Activated CD4-positive, CD25-positive, alpha-beta regulatory T cell treated with anti-CD3 and anti-CD28 coated beads, Interleukin-2, amount 50 U/mL, for 72 hours (primary cell): ENCODE results near the gene CUZD1.

Experiments
- DNase-seq: peaks from one replicate; pipeline ENCODE4 v3.0.0; 2021

CUZD1 gene

GRCh38 chr10:122853665-122854313 lies 8.1 kb upstream of the CUZD1 start:
- DNase-seq: no peak

DNA sequence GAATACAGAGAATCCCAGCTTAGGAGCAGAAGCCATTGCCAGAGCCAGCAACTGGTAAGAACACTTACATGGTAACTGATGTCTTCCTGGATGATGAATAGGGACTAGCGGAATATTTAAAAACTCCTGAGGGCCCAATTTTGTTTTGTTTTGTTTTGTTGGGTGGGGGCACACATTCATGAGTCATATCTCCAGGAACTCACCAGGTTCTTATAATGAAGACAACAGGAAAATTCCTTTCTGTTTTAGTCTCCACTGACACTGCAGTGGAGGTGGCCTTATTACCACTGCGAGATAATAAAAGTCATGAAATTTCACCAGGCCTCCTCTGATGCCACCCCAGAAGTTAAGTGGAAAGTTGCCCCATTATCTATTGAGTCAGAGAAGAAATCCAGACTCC lies 6.6 kb upstream of the CUZD1 start:
- no peak for DNase-seq

DNA sequence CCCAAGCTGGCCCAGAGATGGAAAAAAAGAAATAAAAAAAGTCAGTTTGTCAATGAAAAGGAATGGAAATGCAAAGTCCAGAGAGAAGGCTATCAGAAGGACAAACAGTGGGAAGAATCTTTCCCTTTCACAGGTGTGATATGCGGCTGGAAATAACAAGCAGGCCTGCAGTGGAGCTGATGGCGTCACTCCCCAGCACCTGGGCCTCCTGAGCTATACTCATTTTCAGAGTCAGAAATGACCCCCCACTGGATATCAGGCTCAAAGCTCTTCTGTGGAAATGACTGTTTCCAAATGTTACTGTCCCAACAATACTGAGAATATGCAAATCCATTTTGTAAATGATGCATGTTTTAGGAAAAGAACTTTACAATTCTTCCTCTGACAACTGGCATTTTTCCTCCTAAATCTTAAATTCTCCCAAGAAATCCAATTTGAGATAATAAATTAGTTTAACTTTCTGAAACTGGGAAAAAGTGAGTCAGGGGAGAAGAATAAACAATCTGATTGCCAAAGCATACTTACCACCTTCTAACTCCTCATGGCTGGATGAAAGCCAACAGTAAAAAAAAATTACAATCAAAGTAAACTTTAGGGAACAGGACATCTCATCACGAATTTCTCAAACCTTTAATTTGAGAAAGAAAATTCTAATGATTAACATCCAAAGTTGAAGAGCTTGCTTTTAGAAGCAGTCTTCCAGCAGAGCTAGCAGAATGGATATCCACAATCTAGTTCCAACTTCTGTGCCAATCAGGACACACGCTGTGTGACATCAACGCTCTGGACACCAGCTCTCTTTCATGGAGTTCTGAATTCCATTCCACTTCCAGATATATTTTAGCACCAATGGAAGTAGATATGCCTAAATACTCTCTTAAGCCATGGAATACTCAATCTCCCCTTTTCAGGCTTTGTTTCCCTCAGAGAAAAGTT lies 5.3 kb upstream of the CUZD1 start:
- no peak for DNase-seq

GRCh38 chr10:122849900-122850605 lies 4.4 kb upstream of the CUZD1 start:
- DNase-seq: no peak

- DNase-seq: no peak
Measured at GRCh38 chr10:122849090-122849489, 3.4 kb upstream of the CUZD1 start.

- DNase-seq: no peak
Measured at GRCh38 chr10:122847782-122848604, 2.3 kb upstream of the CUZD1 start.

DNA sequence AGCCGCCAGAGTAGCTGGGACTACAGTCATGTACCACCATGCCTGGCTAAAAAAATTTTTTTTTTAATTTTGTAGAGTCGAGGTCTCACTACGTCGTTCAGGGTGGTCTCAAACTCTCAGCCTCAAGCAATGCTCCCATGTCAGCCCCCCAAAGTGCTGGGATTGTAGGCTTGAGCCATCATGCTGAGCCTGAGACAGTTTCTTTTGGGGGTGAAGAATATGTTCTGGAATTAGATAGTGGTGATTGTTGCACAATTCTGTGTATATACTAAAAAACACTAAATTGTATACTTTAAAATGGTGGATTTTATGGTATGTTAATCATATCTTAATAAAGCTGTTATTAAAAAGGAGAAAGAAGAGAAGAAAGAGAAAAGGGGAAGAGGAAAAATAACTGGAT lies 1.5 kb downstream of the CUZD1 start:
- DNase-seq: no peak

DNA sequence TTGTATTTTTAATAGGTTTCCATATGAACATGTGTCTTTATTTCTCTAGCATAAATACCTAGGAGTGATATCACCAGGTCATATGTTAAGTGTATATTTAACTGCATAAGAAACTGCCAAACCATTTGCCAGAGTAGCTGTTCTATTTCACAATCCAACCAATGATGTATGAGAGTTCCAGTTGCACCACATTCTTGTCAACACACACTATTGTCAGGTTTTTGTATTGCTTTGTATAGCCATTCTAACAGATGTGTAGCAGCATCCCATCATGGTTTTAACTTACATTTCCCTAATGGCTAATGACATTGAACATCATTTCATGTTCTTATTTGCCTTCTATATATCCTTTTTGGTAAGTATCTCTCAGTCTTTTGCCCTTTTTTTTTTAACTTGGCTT lies 4.1 kb downstream of the CUZD1 start:
- no peak for DNase-seq

DNA sequence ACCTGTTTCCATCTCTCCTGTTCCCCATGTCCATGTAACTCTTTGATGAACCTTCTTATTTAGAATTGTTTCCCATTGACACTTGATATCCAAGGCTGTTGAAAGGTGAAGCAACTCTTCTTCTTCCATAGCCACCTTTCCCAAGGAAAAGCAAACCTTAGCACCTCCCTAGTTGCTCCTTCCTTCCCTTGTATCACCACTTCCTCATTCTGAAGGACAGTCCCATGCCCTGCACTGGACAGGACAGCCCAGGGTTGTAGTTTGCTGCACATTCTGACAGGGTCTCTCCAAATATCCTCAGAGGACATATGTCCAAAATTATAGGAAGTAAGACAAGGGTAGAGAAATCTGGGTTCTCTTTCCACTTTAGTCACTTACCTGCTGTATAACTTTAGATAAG lies 6.2 kb downstream of the CUZD1 start:
- DNase-seq: no peak

GRCh38 chr10:122838880-122839279 lies 6.8 kb downstream of the CUZD1 start:
- no peak for DNase-seq

DNA sequence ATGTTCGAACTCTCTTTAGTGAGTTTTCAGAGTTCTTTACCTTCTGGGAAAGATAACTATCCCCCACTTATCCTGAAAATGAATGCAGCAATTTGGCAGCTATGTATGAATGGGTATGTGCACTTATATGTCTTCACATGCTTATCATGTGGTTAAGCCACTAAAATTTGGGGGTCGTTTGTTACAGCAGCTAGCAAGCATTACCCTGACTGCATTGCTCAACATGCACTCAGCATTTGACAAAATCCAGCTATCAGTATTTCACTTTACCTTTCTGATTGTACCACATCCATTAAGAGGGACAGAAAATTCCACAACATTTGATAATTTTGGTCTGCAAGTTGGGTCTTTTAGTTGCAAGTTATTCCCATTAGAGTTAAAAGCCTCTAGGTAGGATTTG lies 9.7 kb downstream of the CUZD1 start:
- DNase-seq: no peak

- no peak for DNase-seq
Measured at GRCh38 chr10:122830965-122831353, 14.7 kb downstream of the CUZD1 start.

DNA sequence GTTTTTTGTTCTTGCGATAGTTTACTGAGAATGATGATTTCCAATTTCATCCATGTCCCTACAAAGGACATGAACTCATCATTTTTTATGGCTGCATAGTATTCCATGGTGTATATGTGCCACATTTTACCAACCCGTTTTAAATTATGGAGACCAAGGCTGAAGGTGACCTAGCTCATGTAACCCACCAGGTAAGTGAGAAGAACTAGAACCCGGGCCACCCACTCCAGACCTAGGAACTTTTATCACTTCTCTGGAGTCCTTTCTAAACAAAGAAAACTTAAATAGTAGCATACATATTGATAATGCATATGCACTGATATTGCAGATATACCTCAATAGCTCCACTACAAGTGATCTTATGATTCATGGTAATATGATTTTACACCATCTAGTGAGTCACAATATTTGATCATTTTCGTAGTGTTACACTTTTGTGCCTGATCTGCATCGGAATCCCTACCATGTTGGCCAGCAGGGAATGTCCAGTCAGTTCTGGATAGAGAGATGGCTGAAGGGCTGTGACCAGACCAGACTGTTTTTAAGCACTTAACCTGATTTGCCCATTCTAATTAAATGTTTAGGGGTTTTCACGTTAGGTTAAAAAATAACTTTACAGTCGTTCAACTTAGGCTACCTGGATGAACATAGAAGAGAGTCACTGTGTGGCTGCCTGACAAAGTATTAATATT lies 15.2 kb downstream of the CUZD1 start:
- DNase-seq: no peak

DNA sequence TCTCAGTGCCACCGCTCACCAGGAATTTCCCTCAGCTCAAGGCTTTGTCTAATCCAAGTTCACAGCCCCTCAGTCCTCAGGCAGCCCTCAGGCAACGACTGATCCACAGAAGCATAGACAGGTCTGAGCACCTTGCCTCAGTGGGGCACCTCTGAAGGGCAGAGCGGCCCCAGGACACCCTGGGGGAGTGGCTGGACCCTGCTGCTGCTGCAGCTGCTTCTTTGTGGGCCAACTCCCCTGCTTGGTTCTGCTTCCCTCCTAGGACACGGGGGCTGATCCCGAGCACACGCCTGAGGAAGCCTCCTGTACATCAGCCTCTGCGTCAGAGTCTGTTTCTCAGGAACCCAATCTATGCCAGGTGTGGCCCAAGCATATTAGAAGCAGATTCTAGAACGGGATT lies 16.2 kb downstream of the CUZD1 start:
- DNase-seq: no peak

DNA sequence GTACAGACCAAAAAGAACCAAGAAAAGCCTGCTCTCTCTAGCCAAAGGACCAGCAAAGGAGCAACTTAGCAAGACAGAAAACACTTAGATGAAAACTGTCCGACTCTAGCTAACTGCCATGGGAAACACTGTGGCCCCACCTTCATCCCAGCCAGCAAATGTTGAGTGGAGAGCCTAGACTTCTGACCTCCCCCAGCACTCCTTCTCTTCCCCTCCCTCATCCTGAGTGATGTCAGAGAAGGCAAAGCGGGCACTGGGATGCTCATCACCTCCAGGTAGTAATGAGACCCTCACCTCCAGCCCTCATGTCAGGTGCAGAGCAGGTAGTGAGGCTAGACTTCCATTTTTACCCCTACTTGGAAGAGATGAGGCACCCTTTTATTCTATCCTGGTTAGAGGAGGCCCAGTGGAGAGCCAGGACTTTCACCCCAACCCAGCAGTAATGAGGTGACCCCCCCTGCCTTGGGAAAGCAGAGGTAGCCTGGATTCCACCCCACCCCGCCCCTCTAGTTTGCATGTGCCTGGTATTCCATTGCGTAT lies 16.9 kb downstream of the CUZD1 start:
- DNase-seq: no peak

DNA sequence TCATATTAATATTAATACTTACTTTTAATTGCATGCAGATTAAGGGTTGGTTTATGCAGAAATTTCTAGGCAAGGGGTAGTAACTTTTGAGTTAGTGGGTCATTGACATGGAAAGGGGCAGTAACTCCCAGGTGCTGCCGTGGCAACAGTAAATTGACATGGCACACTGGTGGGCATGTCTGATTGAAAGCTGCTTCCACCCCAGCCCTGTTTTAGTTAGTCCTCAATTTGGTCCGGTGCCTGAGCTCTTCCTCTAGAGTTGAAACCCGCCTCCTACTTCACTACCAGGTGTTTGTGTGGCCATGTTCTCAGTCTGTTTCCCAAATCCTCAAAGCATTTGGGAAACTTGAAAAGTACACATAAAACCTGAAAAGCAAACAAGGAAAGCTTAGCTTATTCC lies 18.4 kb downstream of the CUZD1 start:
- DNase-seq: no peak

- no peak for DNase-seq
Measured at GRCh38 chr10:122822973-122823690, 22.5 kb downstream of the CUZD1 start.

DNA sequence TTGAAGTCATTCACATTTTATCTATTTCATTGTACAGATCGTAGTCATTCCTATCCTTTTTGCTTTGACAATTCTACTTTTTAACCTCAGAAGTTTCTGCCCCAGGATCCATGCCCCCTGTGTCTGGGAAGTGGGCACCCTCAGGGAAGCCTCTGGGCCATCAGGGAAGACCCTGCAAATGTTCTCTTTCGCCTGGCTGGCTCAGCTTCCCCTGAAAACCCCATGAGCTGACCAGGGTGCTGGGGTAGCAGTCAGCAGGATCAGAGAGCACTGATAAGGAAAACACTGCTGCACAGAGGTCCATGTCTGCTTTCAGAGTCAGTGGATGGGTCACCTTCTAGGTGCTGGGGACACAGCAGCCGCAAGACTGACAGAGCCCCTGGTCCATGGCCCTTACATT lies 23.8 kb downstream of the CUZD1 start:
- DNase-seq: no peak

- DNase-seq: no peak
Measured at GRCh38 chr10:122815458-122815857, 30.2 kb downstream of the CUZD1 start.

DNA sequence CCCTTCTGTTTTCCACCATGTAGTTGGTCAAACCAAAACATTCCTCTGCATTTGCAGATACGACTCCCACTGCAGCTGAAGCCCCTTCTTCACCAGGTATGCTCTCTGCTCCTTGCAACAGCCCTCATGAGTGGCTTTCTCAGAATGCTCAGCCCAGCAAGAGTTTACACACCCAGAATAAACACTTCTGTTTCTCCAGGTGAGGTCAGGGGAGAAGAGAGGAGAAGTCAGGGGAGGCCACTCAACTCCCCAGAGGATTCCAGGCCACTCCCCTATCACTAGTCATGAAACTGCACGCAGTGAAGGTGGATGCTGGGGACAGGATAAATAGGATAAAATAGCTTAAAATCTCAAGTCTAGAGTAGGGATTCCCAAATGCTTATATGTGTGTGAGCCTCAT lies 31.2 kb downstream of the CUZD1 start:
- DNase-seq: no peak

- DNase-seq: no peak
Measured at GRCh38 chr10:122812751-122813150, 32.9 kb downstream of the CUZD1 start.
